Renal pelvis (tissue), 4 donors: ENCODE measurements around the gene IGSF3. TPM values are rescaled to one million over a fixed set of nuclear protein-coding genes. Genes with fewer than 3 reads are reported as not detected.

Experiments used
- DNase-seq: peaks from one replicate; pipeline ENCODE4 v3.0.0-alpha.2; 2013
- polyA plus RNA-seq, 3 donors: library from polyadenylated mRNA; unstranded; fragments of 120-200 nt; gene quantifications; one replicate each; pipeline ENCODE4 v1.2.1, GENCODE V29; 2013; ENCODE audit not compliant: insufficient read length in 3 of 3

The IGSF3 gene
- polyA plus RNA-seq, 3 donors, result 28.9 to 33.3 (median 29.7) TPM

DNA sequence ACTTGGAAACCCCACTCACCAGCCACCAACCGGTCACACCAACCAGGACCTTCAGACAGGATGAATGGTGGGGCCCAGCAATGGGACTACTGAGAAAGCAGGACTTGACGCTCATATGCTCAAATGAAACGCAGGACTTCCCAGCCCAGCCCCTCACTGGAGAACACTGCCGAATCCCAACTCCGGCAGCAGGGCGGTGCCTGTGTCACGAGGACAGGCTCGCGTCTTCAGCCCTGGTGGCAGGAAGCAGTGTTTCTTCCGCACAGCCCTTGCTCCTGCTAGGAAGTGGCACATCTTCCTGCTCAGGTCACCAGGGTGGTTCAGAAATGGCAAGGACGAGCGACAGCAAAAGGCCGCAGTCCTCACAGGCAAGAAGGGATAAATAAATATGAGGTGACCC lies 135.6 kb downstream of the IGSF3 start:
- no peak for DNase-seq

- DNase-seq, result no peak
Observed at GRCh38 chr1:116529681-116530080, 137.9 kb downstream of the IGSF3 start.

DNA sequence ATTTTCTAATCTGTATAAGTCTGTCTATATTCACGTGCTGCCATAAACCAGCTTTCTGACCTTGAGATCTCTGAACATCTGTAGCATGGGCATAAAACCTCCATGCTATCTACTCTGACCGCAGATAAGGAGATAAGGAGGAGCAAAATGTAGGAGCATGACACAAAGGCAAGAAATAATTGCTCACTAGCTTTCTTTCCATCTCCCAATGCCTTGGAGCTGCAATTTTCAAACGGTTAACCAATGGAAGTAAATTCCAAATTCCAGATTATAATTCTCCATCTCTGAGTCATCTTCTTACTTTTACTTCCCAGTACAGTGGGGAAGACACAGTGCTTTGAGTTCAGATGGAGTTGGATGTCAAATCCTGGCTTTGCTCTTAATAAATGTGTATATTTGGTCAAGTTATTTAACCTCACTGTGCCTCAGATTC lies 138.3 kb downstream of the IGSF3 start:
- no peak for DNase-seq

- DNase-seq, result no peak
Observed at GRCh38 chr1:116528329-116529083, 139.0 kb downstream of the IGSF3 start.

DNA sequence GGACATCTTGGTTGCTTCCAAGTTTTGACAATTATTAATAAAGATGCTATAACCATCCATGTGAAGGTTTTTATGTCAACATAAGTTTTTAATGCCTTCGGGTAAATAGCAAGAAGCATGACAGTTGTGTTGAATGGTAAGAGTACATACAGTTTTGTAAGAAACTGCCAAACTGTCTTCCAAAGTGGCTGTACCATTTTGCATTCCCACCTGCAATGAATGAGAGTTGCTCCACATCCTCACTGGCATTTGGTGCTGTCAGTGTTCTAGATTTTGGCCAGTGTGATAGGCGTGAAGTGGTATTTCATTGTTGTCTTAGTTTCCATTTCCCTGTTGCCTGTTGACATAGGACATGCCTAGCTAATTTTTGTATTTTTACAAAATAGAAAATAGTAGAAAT lies 142.1 kb downstream of the IGSF3 start:
- DNase-seq, result no peak

Other genes starting within 250 kb of the IGSF3 start
- gene CD58, start 96.7 kb downstream of the IGSF3 start, polyA plus RNA-seq, result 10 to 100 TPM; 16.0 to 18.6 (median 17.5) TPM
- gene CD2, start 86.7 kb upstream of the IGSF3 start, polyA plus RNA-seq, result under 1 TPM in 2 of 3 donors, not detected in 1; 0.14 to 0.36 TPM
- gene PTGFRN, start 242.2 kb upstream of the IGSF3 start, polyA plus RNA-seq, result 10 to 100 TPM; 45.3 to 53.3 (median 48.9) TPM